HepG2 (cell line): ENCODE measurements around the gene PVRIG. TPM values are rescaled to one million over a fixed set of nuclear protein-coding genes. Genes with fewer than 3 reads are reported as not detected.

ENCODE experiments used
- polyA plus RNA-seq, 8 experiments: library from polyadenylated mRNA; depleted of rRNA in 3 of 8; stranded (reverse) in 7 of 8; unstranded in 1 of 8; fragments of >200 nt; fragmentation: Illumina TruSeq in 4 of 8; extraction: Trizol in 4 of 8; gene quantifications; 2 replicates each; pipeline versions ENCODE4 v1.2.1 to v1.2.3, GENCODE V29; 2011 to 2016; ENCODE audit warnings: low read depth in 4 of 8, missing spikeins in 1 of 8, mixed read lengths in 1 of 8; ENCODE audit not compliant: insufficient read depth in 1 of 8
- total RNA-seq, 5 experiments: library from RNA; depleted of rRNA; stranded (reverse); fragments of >200 nt; fragmentation: Illumina TruSeq; extraction: Trizol; gene quantifications; 2 replicates each; pipeline ENCODE4 v1.2.3, GENCODE V29; 2016; ENCODE audit warnings: low read depth in 1 of 5

The PVRIG gene
- total and polyA plus RNA-seq, 2 of the 13 experiments (the other 11 are each of a cell fraction or from before 2014, with no cell fraction given), result not detected

Other genes with a start within 250 kb of the PVRIG start
- gene AZGP1, start 243.9 kb upstream of the PVRIG start, total RNA-seq (2016; rRNA removed; fragmentation: Illumina TruSeq; extraction: Trizol), result 37.9 and 93.8 TPM in 2 replicates
- 229 and 265 TPM in 2 replicates for gene AZGP1, start 243.9 kb upstream of the PVRIG start, polyA plus RNA-seq (2011; rRNA removed)
- gene ZKSCAN1, start 204.4 kb upstream of the PVRIG start, total RNA-seq (2016; rRNA removed; fragmentation: Illumina TruSeq; extraction: Trizol), result 60.6 and 64.5 TPM in 2 replicates
- 46.0 and 46.4 TPM in 2 replicates for gene ZKSCAN1, start 204.4 kb upstream of the PVRIG start, polyA plus RNA-seq (2011; rRNA removed)
- 10.0 and 11.8 TPM in 2 replicates for gene ZSCAN21, start 170.2 kb upstream of the PVRIG start, total RNA-seq (2016; rRNA removed; fragmentation: Illumina TruSeq; extraction: Trizol)
- gene ZSCAN21, start 170.2 kb upstream of the PVRIG start, polyA plus RNA-seq (2011; rRNA removed), result 7.0 and 8.5 TPM in 2 replicates
- gene ZNF3, start 138.2 kb upstream of the PVRIG start, total RNA-seq (2016; rRNA removed; fragmentation: Illumina TruSeq; extraction: Trizol), result 53.2 and 56.9 TPM in 2 replicates
- gene ZNF3, start 138.2 kb upstream of the PVRIG start, polyA plus RNA-seq (2011; rRNA removed), result 29.1 and 33.7 TPM in 2 replicates
- gene COPS6, start 131.0 kb upstream of the PVRIG start, total RNA-seq (2016; rRNA removed; fragmentation: Illumina TruSeq; extraction: Trizol), result 33.4 and 64.4 TPM in 2 replicates
- 117 and 124 TPM in 2 replicates for gene COPS6, start 131.0 kb upstream of the PVRIG start, polyA plus RNA-seq (2011; rRNA removed)
- 214 and 229 TPM in 2 replicates for gene MCM7, start 118.6 kb upstream of the PVRIG start, total RNA-seq (2016; rRNA removed; fragmentation: Illumina TruSeq; extraction: Trizol)
- gene MCM7, start 118.6 kb upstream of the PVRIG start, polyA plus RNA-seq (2011; rRNA removed), result 74.6 and 84.5 TPM in 2 replicates
- 8.2 and 9.7 TPM in 2 replicates for gene AP4M1, start 118.3 kb upstream of the PVRIG start, total RNA-seq (2016; rRNA removed; fragmentation: Illumina TruSeq; extraction: Trizol)
- gene AP4M1, start 118.3 kb upstream of the PVRIG start, polyA plus RNA-seq (2011; rRNA removed), result 6.0 and 6.3 TPM in 2 replicates
- gene TAF6, start 100.6 kb upstream of the PVRIG start, total RNA-seq (2016; rRNA removed; fragmentation: Illumina TruSeq; extraction: Trizol), result 18.8 and 25.6 TPM in 2 replicates
- 12.6 and 12.9 TPM in 2 replicates for gene TAF6, start 100.6 kb upstream of the PVRIG start, polyA plus RNA-seq (2011; rRNA removed)
- gene CNPY4, start 100.3 kb upstream of the PVRIG start, total RNA-seq (2016; rRNA removed; fragmentation: Illumina TruSeq; extraction: Trizol), result 5.4 and 12.7 TPM in 2 replicates
- 6.2 TPM in 2 replicates for gene CNPY4, start 100.3 kb upstream of the PVRIG start, polyA plus RNA-seq (2011; rRNA removed)
- gene MBLAC1, start 93.0 kb upstream of the PVRIG start, total RNA-seq (2016; rRNA removed; fragmentation: Illumina TruSeq; extraction: Trizol), result 1.8 and 2.1 TPM in 2 replicates
- gene MBLAC1, start 93.0 kb upstream of the PVRIG start, polyA plus RNA-seq (2011; rRNA removed), result 0.79 and 0.88 TPM in 2 replicates
- 115 and 120 TPM in 2 replicates for gene LAMTOR4, start 71.0 kb upstream of the PVRIG start, total RNA-seq (2016; rRNA removed; fragmentation: Illumina TruSeq; extraction: Trizol)
- gene LAMTOR4, start 71.0 kb upstream of the PVRIG start, polyA plus RNA-seq (2011; rRNA removed), result 111 and 118 TPM in 2 replicates
- 2.0 and 9.6 TPM in 2 replicates for gene TRAPPC14, start 61.2 kb upstream of the PVRIG start, total RNA-seq (2016; rRNA removed; fragmentation: Illumina TruSeq; extraction: Trizol)
- 4.7 and 7.0 TPM in 2 replicates for gene TRAPPC14, start 61.2 kb upstream of the PVRIG start, polyA plus RNA-seq (2011; rRNA removed)
- gene GAL3ST4, start 51.3 kb upstream of the PVRIG start, total RNA-seq (2016; rRNA removed; fragmentation: Illumina TruSeq; extraction: Trizol), result 0.29 TPM in 1 of 2 replicates, not detected in the other
- 0.41 and 0.73 TPM in 2 replicates for gene GAL3ST4, start 51.3 kb upstream of the PVRIG start, polyA plus RNA-seq (2011; rRNA removed)
- 0.10 and 0.64 TPM in 2 replicates for gene GPC2, start 42.6 kb upstream of the PVRIG start, total RNA-seq (2016; rRNA removed; fragmentation: Illumina TruSeq; extraction: Trizol)
- gene GPC2, start 42.6 kb upstream of the PVRIG start, polyA plus RNA-seq (2011; rRNA removed), result 0.76 and 0.78 TPM in 2 replicates
- gene STAG3, start 42.0 kb upstream of the PVRIG start, total RNA-seq (2016; rRNA removed; fragmentation: Illumina TruSeq; extraction: Trizol), result 0.22 and 0.33 TPM in 2 replicates
- 0.09 and 0.12 TPM in 2 replicates for gene STAG3, start 42.0 kb upstream of the PVRIG start, polyA plus RNA-seq (2011; rRNA removed)
- gene SPDYE3, start 87.8 kb downstream of the PVRIG start, total RNA-seq (2016; rRNA removed; fragmentation: Illumina TruSeq; extraction: Trizol), result not detected in 2 replicates
- gene SPDYE3, start 87.8 kb downstream of the PVRIG start, polyA plus RNA-seq (2011; rRNA removed), result not detected in 2 replicates
- gene PILRB, start 138.2 kb downstream of the PVRIG start, total RNA-seq (2016; rRNA removed; fragmentation: Illumina TruSeq; extraction: Trizol), result 5.6 and 16.6 TPM in 2 replicates
- gene PILRB, start 138.2 kb downstream of the PVRIG start, polyA plus RNA-seq (2011; rRNA removed), result 33.0 and 33.8 TPM in 2 replicates
- gene PILRA, start 153.5 kb downstream of the PVRIG start, total RNA-seq (2016; rRNA removed; fragmentation: Illumina TruSeq; extraction: Trizol), result 0.13 TPM in 1 of 2 replicates, not detected in the other
- gene PILRA, start 153.5 kb downstream of the PVRIG start, polyA plus RNA-seq (2011; rRNA removed), result 0.97 and 1.3 TPM in 2 replicates
- gene ZCWPW1, start 208.8 kb downstream of the PVRIG start, total RNA-seq (2016; rRNA removed; fragmentation: Illumina TruSeq; extraction: Trizol), result 2.5 and 2.6 TPM in 2 replicates
- gene ZCWPW1, start 208.8 kb downstream of the PVRIG start, polyA plus RNA-seq (2011; rRNA removed), result 1.6 and 2.4 TPM in 2 replicates
- 22.6 and 26.0 TPM in 2 replicates for gene MEPCE, start 209.9 kb downstream of the PVRIG start, total RNA-seq (2016; rRNA removed; fragmentation: Illumina TruSeq; extraction: Trizol)
- 12.3 and 12.7 TPM in 2 replicates for gene MEPCE, start 209.9 kb downstream of the PVRIG start, polyA plus RNA-seq (2011; rRNA removed)
- gene PPP1R35, start 216.5 kb downstream of the PVRIG start, total RNA-seq (2016; rRNA removed; fragmentation: Illumina TruSeq; extraction: Trizol), result 16.7 and 24.8 TPM in 2 replicates
- gene PPP1R35, start 216.5 kb downstream of the PVRIG start, polyA plus RNA-seq (2011; rRNA removed), result 26.4 and 29.0 TPM in 2 replicates
- gene SPACDR, start 244.3 kb downstream of the PVRIG start, total RNA-seq (2016; rRNA removed; fragmentation: Illumina TruSeq; extraction: Trizol), result not detected in 2 replicates
- gene SPACDR, start 244.3 kb downstream of the PVRIG start, polyA plus RNA-seq (2011; rRNA removed), result 0.24 and 0.41 TPM in 2 replicates